PC-9 (cell line): ENCODE measurements around the gene NEK7. TPM values are rescaled to one million over a fixed set of nuclear protein-coding genes. Genes with fewer than 3 reads are reported as not detected.

Source experiments
- BruUV-seq: library from RNA; stranded (reverse); fragments of 400-500 nt; replicated peaks from 2 replicates; lab custom pipeline; 2021; lab: Mats Ljungman, UMichigan
- CTCF ChIA-PET: fragments of 300-600 bp; sonication (Branson Sonifier 250); formaldehyde crosslinking; loops from one replicate; lab custom pipeline; 2022; ENCODE audit warnings: antibody characterized with exemption; lab: Charles Lee
- POLR2A ChIA-PET: fragments of 300-600 bp; sonication (Branson Sonifier 250); formaldehyde crosslinking; loops from one replicate; lab custom pipeline; 2022; ENCODE audit warnings: antibody characterized with exemption; ENCODE audit not compliant: unreplicated experiment; lab: Charles Lee
- DNase-seq, 2 experiments: peaks; one replicate each; pipeline versions ENCODE4 v3.0.0 to v3.0.0-alpha.2; 2015 to 2022; ENCODE audit warnings: mixed read lengths in 1 of 2
- H2AFZ ChIP-seq: fragments of 200-600 bp; sonication (generic); 2 replicates; pipeline ENCODE4 v1.8.1; 2017; ENCODE audit warnings: antibody characterized with exemption
- H3F3A ChIP-seq: fragments of 200-600 bp; sonication (generic); 2 replicates; pipeline ENCODE4 v1.8.1; 2017; ENCODE audit warnings: antibody characterized with exemption, mild to moderate bottlenecking, low read depth; ENCODE audit not compliant: insufficient read depth
- H3K27ac ChIP-seq: fragments of 200-600 bp; sonication (generic); 2 replicates; pipeline ENCODE4 v1.6.1; 2016; ENCODE audit warnings: mixed run types
- H3K27me3 ChIP-seq: fragments of 200-600 bp; sonication (generic); 2 replicates; pipeline ENCODE4 v1.6.1; 2016; ENCODE audit warnings: low read depth, mixed run types; ENCODE audit not compliant: insufficient read depth
- H3K36me3 ChIP-seq: fragments of 200-600 bp; sonication (generic); 2 replicates; pipeline ENCODE4 v1.6.1; 2016; ENCODE audit warnings: low read depth, mixed run types
- H3K4me1 ChIP-seq: fragments of 200-600 bp; sonication (generic); replicated peaks from 2 replicates; pipeline ENCODE4 v1.6.1; 2016; ENCODE audit warnings: mixed run types; ENCODE audit not compliant: insufficient read depth
- H3K4me2 ChIP-seq: fragments of 200-600 bp; sonication (generic); 2 replicates; pipeline ENCODE4 v1.6.1; 2017; ENCODE audit warnings: mixed run types
- H3K4me3 ChIP-seq: fragments of 200-600 bp; sonication (generic); 2 replicates; pipeline ENCODE4 v1.6.1; 2016; ENCODE audit warnings: mixed run types
- H3K79me2 ChIP-seq: fragments of 200-600 bp; sonication (generic); 2 replicates; pipeline ENCODE4 v1.6.1; 2017; ENCODE audit warnings: low read depth, mixed run types
- H3K9me2 ChIP-seq: fragments of 200-600 bp; sonication (generic); 2 replicates; pipeline ENCODE4 v1.8.1; 2017; ENCODE audit warnings: mild to moderate bottlenecking; ENCODE audit not compliant: insufficient read depth
- H3K9me3 ChIP-seq: fragments of 200-600 bp; sonication (generic); 2 replicates; pipeline ENCODE4 v1.8.1; 2016; ENCODE audit warnings: low read depth; ENCODE audit not compliant: insufficient read depth
- H4K20me1 ChIP-seq: fragments of 200-600 bp; sonication (generic); 2 replicates; pipeline ENCODE4 v1.8.1; 2017; ENCODE audit not compliant: insufficient read depth
- EZH2 ChIP-seq: fragments of 200-600 bp; sonication (generic); IDR thresholded peaks from 2 replicates; pipeline ENCODE4 v1.8.0; 2017; ENCODE audit warnings: antibody characterized with exemption, low read depth
- intact Hi-C: fragments of 100-400 bp; cut with micrococcal nuclease; formaldehyde crosslinking; loops from one replicate; pipeline ENCODE4 v1.10.0; 2022; ENCODE audit not compliant: unreplicated experiment
- total RNA-seq: library from RNA; stranded (reverse); gene quantifications from 2 replicates; pipeline ENCODE4 v1.2.3, GENCODE V29; 2021
- TF ChIP-seq, protein P1 (sequence below): fragments of 200-600 bp; sonication (generic); conservative IDR thresholded peaks from 2 replicates; pipeline ENCODE4 v1.6.1; 2017; ENCODE audit warnings: mixed run types, antibody characterized with exemption, mild to moderate bottlenecking, moderate library complexity

The NEK7 gene
- total RNA-seq, 1 experiment from 2014 or later, result 67.4 TPM

GRCh38 chr1:198330982-198331615 is 174.3 kb downstream of the NEK7 start:
- no peak for DNase-seq
- Histone ChIP-seq H3K4me3 (no peak overlapping the region), H3K27me3 (no peaks in the 10 kb centered on the region), H3K27ac (no peak overlapping the region), H4K20me1 (no peaks in the 10 kb centered on the region), H3F3A (no peaks in the 10 kb centered on the region), H3K79me2 (no peaks in the 10 kb centered on the region), H3K9me3 (no peaks in the 10 kb centered on the region), H3K36me3 (no peaks in the 10 kb centered on the region), H3K4me1 (0 out of 2 replicates have a peak, but pooled peaks cover 12% of the 10 kb centered on the region), H3K9me2 (0 out of 2 replicates have a peak, but pooled peaks cover 3% of the 10 kb centered on the region), H2AFZ (no peak overlapping the region), H3K4me2 (no peak overlapping the region)
- CTCF ChIA-PET, result no interaction called here
- POLR2A ChIA-PET, result no interaction called here
- intact Hi-C loops, result no loop called here
- no peak for TF ChIP-seq EZH2
- TF ChIP-seq, protein P1, sequence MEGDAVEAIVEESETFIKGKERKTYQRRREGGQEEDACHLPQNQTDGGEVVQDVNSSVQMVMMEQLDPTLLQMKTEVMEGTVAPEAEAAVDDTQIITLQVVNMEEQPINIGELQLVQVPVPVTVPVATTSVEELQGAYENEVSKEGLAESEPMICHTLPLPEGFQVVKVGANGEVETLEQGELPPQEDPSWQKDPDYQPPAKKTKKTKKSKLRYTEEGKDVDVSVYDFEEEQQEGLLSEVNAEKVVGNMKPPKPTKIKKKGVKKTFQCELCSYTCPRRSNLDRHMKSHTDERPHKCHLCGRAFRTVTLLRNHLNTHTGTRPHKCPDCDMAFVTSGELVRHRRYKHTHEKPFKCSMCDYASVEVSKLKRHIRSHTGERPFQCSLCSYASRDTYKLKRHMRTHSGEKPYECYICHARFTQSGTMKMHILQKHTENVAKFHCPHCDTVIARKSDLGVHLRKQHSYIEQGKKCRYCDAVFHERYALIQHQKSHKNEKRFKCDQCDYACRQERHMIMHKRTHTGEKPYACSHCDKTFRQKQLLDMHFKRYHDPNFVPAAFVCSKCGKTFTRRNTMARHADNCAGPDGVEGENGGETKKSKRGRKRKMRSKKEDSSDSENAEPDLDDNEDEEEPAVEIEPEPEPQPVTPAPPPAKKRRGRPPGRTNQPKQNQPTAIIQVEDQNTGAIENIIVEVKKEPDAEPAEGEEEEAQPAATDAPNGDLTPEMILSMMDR, result no peak
- BruUV-seq, result no TSS peak

- Histone ChIP-seq H4K20me1 (no peaks in the 10 kb centered on the region), H3K79me2 (no peaks in the 10 kb centered on the region), H3K4me3 (no peak overlapping the region), H3K27ac (no peak overlapping the region), H3K9me3 (no peaks in the 10 kb centered on the region), H3K4me1 (0 out of 2 replicates have a peak, but pooled peaks cover 12% of the 10 kb centered on the region), H3K27me3 (no peaks in the 10 kb centered on the region), H3F3A (no peaks in the 10 kb centered on the region), H2AFZ (no peak overlapping the region), H3K4me2 (no peak overlapping the region), H3K36me3 (no peaks in the 10 kb centered on the region), H3K9me2 (no peaks in the 10 kb centered on the region)
- ChIA-PET POLR2A (no interaction called here), CTCF (no interaction called here)
- no peak for DNase-seq
- no peak for TF ChIP-seq EZH2
- TF ChIP-seq, protein P1, result no peak
- intact Hi-C loops, result no loop called here
- no TSS peak for BruUV-seq
Measured at GRCh38 chr1:198333744-198334143, 176.9 kb downstream of the NEK7 start.

- no peak for DNase-seq
- Histone ChIP-seq H3K4me1 (0 out of 2 replicates have a peak, but pooled peaks cover 12% of the 10 kb centered on the region), H3K36me3 (no peaks in the 10 kb centered on the region), H3K79me2 (no peaks in the 10 kb centered on the region), H3K4me3 (no peak overlapping the region), H4K20me1 (no peaks in the 10 kb centered on the region), H3K9me3 (no peaks in the 10 kb centered on the region), H3K9me2 (0 out of 2 replicates have a peak, but pooled peaks cover 5% of the 10 kb centered on the region), H2AFZ (no peak overlapping the region), H3K27ac (no peak overlapping the region), H3K4me2 (no peak overlapping the region), H3K27me3 (no peaks in the 10 kb centered on the region), H3F3A (no peaks in the 10 kb centered on the region)
- ChIA-PET POLR2A (no interaction called here), CTCF (no interaction called here)
- no TSS peak for BruUV-seq
- intact Hi-C loops, result no loop called here
- TF ChIP-seq EZH2, result no peak
- TF ChIP-seq, protein P1, result no peak
Measured at GRCh38 chr1:198335663-198336062, 178.9 kb downstream of the NEK7 start.
